DMS153 (cell line): ENCODE measurements around the gene PMS1.
A peak's percentile ranks its signal among the peaks of the same experiment; 100 is the strongest.

Source experiments
- DNase-seq: peaks from one replicate; lab custom pipeline; 2025; lab: John Stamatoyannopoulos, UW

PMS1 gene

DNA sequence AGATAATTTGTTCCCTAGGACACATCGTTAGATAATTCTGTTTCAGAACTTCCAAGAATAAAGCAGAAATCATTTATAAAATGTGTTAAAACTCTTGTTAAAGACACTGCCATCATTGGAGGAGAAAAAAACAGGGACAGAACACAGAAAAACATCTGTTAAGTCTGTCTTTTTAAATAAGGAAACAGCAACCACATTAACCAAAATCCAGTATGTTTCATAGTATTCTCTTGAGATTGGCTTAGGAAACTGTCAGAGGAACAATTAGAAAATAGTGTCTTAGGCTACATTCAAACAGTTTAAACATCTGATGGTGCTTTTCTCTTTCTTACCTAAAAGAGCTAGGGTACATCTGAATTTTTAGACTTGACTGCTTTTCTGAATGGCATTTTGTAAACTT, 81.6 kb downstream of the PMS1 start:
- no peak for DNase-seq

DNA sequence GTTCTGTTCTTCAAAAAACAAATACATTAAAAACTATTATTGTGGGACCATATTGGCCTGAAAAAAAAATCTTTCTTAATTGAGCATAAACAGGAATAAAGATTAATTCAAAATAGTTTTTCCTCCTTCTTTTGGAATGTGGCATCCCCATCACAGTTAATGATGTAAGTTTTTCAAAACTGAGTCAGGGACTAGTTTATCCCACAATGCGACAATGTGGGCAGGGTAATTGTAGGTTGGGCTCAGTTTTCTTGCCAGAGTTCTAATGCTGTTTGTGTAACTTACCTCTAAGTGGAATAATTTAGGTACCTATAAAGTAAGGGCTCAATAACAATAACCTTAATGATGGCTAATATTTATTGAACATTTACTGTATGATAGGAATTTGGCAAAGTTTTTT, 82.0 kb downstream of the PMS1 start:
- no peak for DNase-seq

DNA sequence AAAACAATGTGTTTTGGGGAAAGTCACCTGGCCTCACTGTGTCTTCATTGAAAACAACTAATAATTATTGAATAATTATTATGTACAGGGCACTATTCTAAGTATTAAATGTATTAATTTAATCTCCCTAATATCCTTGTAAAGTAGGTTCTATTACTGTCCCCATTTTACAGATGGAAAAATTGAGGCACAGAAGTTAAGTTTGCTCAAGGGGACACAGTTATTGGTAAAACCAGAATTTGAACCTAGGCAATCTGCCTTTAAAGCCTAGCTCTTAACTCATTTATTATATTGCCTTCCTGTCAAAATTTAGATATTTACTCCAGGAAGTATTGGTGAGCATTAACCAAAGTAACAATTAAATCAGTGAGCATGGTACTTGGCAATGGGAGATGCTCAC, 84.6 kb downstream of the PMS1 start:
- no peak for DNase-seq

DNA sequence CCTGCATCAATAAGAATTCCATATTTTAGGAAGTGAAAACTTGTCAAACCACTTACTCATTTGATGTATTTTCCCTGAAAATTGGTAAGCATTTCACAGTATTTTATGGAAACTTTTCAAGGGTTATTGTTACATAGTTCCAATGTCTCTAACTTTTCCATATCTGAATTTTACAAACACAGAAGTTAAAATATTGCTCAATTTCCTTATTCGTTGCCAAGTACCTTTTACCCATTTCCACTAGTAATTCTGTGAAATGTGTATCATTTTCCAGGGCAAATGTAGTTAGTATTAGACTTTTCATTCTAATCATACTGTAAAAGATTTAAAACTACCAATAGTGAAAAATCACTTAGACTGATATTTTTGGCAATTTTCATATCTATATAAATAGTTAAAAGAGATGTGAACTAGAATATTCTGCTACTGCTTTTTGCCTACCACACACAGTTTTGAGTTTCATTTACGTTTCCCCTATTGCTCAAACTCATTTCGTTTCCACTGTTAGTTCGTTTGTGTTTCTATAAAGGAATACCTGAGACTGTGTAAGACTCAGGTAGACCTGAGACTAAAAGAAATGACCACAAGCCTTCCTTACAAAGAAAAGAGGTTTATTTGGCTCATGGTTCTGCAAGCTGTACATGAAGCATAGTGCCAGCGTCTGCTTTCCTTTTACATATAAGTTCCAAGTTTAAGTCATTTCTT, 86.3 kb downstream of the PMS1 start:
- DNase-seq: no peak

DNA sequence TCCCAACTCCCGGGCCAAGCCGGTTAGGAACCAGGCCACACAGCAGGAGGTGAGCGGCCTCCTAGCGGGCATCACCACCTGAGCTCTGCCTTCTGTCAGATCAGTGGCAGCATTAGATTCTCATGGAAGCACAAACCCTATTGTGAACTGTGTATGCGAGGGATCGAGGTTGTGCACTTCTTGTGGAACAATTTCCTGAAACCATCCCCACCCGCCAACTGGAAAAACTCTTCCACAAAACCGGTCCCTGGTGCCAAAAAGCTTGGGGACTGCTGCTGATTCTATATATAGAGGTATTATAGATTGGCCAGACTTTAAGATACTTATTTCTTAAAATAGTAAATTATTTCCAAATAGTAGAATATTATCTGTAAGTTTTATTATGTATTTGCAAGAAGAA, 89.4 kb downstream of the PMS1 start:
- DNase-seq: no peak

DNA sequence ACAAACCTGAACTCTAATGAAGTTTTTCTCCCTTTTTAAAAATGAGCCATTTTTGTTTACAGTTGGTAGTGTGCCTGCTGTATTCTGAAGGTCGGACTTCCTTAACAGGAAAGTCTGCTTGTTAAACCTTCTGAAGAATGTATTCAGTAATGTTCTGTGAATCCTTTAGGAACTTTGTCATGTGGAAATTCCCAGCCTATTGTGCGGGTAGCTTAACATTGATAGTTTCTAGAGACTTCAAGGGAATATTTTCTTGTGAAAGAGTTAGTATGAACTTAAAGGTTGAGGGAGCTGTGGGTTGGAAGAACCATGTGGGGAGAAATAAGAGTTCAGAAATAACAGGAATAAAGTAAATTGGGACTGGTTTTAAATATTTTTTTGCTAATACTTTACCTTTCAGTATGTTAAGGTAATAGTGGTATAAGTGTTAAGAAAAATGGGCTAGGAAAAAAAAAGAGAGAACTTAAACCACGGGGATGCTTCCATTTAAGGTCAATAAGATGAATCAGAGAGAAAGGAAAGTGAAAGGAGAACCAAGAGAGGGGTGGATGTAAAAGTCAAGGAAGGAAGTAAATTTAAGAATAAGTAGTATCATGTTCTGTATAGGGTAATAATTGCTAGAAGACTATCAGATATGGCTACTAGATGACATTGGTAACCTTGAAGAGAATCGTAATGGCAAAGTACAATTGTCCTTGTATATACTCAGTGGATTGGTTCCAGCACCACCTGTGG, 90.5 kb downstream of the PMS1 start:
- no peak for DNase-seq

DNA sequence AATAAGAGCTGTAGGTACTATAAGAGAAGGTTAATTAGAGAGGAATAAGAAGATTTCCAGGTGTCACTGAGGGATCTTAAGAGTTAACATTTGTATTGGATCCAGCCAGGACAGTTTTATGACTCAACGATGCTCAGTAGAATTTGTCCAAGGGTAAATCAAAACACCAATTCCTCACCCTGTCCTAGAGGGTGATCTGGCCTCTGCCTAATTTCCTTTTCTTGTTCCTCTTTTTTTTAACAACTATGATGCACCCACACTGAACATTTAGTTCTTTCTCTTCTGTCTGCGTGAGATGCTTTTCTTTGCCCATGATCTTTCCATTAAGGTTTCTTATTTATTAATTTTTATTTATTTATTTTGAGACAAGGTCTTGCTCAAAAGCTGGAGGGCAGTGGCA, 92.0 kb downstream of the PMS1 start:
- no peak for DNase-seq

DNA sequence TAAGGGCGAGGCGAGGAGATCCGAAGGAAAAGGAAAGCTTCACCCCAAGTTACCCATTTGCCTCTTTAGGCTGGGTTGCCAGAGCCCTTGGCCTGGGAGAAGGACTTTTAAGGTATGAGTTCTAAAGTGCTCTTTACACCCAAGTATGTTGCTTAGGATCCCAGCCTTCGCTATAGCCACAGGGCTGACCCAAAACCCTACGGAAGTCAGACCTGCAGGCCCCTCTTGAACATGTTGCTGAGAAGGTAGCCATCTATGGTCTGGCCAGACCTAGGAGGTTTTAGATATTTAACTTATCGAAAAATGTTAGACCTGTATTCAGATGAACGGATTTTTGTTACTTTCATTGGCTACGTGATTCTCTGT, 95.4 kb downstream of the PMS1 start:
- DNase-seq: no peak

DNA sequence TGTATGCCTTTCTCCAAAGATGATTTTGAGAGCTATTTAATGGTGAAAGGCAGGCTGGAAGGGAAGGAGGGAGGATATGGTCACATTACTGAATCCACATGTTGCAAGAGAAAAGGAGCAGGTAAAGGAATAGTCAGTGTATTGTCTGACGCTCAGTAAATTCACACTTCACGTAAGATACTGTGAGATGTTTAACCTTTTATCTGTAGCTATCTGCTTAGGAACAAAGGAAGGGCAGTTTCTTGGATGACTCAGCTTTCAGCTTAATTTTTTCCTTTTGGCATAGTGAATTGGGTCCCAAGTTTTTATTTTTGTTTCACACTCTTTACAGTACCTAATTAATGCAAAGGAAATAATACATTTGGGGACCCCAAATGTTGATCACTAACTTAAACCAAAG, 96.2 kb downstream of the PMS1 start:
- DNase-seq: no peak

DNA sequence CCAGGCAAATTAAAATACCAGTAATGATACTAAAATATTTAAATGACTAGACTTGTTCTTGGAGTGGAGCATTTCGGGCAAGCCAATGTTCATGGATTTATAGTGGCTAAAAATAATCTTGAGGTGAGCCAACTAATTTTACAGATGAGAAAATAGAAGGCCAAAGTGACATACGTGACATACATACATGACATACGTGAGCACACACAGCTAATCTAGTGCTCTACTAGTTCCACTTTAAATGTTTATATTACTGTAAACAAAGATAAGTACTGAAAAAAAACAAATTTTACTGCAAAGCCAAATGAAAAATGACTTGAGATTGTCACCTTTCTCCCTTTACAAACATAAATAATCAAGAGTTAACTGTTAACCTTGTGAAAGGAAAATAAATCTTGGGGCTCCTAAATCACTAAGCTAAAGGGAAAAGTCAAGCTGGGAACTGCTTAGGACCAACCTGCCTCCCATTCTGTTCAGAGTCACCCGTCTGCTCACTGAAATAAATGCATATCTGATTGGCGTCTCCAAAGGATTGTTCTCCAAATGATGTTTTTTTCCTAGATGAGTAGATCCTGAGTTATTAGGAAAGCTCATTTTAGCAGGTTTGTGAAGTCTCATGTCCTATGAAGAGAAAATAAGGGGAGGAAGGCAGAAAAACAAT, 96.7 kb downstream of the PMS1 start:
- DNase-seq: no peak

DNA sequence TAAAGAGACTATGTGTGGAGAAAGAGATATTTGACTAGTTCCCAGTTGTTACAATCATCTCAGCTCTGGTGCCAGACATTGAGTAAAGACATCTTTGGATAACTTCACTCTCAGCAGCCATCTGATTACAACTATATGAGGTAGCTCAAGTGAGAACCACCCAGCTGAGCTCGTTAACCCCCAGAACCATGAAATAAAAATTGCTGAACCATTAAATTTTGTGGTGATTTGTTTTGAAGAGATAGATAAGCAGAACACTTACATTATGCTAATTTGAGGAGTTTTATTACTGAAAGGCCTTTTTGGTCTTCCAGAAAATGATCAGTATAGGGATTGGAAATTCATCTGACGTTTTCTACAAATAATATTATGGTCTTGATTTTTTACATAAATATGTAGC, 101.1 kb downstream of the PMS1 start:
- no peak for DNase-seq

DNA sequence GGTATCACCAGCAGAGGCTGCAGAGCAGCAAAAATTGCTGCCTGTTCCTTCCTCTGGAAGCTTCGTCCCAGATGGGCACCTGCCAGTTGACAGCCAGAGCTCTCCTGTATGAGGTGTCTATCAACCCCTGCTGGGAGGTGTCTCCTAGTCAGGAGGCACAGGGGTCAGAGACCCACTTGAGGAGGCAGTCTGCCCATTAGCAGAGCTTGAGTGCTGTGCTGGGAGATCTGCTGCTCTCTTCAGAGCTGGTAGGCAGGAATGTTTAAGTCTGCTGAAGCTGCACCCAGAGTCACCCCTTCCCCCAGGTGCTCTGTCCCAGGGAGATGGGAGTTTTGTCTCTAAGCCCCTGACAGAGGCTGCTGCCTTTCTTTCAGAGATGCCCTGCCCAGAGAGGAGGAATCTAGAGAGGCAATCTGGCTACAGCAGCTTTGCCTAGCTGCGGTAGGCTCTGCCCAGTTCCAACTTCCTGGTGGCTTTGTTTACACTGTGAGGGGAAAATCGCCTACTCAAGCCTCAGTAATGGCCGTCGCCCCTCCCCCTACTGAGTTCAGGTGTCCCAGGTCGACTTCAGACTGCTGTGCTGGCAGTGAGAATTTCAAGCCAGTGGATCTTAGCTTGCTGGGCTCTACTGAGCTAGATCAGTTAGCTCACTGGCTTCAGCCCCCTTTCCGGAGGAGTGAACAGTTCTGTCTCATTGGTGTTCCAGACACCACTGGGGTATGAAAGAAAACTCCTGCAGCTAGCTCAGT, 108.5 kb downstream of the PMS1 start:
- DNase-seq: peak; percentile 54

DNA sequence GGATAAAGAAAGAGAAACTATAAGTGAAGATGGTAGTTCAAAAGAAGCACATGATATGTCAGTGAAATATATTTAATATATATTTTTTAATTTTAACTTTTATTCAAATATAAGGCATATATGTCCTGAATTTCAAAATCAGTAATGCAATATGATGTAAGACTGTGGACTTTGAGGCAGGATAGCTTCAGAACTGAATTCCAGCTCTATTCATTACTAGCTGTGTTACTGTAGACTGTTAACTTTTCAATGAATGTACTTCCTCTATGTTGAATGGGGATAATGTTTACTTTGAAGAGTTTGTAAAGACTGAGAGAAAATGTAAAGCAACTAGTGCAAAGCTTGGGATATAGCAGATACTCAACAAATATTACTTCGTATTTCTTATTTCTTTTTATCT, 112.6 kb downstream of the PMS1 start:
- DNase-seq: no peak

DNA sequence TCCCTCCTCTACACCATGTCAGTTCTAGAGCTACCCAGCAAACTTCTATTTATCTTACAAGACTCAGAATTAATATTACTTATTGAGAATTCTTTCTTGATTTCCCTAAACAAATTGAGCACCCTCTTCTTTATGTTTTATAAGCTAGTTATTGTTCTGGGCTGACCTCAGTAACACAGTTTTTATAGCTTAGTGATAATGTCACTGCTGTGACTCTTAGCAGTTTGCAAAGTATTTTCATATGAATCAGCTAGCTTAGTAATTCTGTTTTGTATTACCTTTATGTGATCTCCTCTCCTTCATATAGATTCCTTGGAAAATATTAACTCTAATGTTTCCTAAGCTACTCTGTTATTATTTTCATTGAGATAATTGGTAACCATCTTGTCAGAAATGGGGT, 114.9 kb downstream of the PMS1 start:
- no peak for DNase-seq

DNA sequence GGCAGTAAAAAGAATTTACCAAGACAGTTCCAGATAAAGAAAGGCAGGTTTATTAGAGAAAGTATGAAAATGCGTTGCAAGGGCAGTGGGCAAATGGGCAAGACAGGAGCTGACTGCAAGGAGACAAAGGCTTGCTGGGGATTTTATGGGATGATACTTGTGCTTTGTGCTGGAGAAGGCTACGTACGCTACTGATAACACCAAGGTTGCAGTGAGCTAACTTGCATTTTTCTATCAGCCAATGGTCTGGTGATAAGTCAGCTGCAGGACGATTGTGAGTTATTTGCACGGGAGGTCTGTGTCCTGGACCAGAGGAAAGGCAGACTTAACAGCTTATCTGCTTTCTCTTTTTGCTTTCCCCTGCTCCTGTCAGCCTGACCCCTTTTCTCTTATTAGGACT, 116.5 kb downstream of the PMS1 start:
- no peak for DNase-seq

DNA sequence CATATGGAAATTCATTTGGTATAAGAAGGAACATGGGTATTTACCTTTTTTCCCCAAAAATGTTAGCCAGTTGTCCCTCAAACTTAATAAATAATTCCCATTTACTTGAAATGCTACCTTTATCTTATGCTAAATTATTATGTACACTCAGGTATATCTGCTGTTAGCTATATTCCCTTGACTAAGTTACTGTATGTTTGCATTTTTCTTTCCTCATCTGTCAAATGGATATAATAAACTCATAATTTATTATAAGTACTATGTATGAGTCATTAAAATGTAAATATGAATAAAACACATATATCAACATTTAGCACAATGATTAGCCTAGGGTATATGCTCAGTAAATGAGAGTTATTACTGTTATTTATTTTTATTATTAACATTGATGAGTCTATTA, 117.4 kb downstream of the PMS1 start:
- no peak for DNase-seq

DNA sequence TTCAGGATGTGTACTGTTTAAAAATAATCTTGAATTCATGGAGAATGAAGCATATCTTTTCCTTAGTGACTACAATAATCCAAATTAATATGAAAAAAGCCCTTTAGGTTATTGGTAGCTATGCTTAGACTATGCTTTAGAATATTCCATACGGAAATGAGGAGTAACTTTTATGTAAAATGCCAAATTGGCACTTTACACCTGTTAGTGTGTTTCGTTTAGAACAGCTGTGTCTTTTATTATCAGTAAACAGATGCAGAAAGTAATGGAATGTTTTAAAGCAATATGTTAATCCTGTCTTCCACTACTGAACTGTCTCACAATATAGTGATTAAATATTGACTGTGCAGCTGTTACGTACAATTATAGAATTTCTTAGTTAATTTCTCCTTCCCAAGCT, 129.6 kb downstream of the PMS1 start:
- no peak for DNase-seq

DNA sequence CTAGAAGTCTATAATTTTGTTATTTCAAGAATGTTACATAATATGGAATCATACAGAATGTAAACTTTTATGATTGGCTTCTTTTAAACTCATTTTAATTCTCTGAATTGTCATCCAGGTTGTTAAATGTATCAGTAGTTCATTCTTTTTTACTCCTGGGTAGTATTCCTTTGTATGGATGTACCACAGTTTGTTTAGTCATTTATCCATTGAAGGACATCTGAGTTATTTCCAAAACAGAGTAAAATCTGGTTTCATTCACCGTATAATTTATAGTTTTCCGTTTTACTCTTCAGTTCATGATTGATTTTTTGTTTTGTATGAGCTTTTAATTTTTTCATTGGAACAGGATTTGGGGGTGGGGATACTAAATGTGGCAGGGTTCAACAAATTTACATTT, 132.4 kb downstream of the PMS1 start:
- no peak for DNase-seq
